SU-DHL-6 (cell line): Measurements from ENCODE around the gene VMO1.

Experiments
- EZH2phosphoT487 ChIP-seq: fragments of 200-600 bp; sonication (generic), shearing (Covaris generic); conservative IDR thresholded peaks from 2 replicates; pipeline ENCODE4 v1.6.1; 2018; ENCODE audit warnings: mild to moderate bottlenecking, antibody characterized with exemption, low read length, moderate library complexity, mixed read lengths
- TF ChIP-seq, protein P1 (sequence below): fragments of 200-600 bp; sonication (generic); IDR thresholded peaks from one replicate; pipeline ENCODE4 v1.5.1; 2017; ENCODE audit warnings: antibody characterized with exemption, mild to moderate bottlenecking, low read length, moderate library complexity; ENCODE audit not compliant: insufficient read depth, poor library complexity, severe bottlenecking

DNA sequence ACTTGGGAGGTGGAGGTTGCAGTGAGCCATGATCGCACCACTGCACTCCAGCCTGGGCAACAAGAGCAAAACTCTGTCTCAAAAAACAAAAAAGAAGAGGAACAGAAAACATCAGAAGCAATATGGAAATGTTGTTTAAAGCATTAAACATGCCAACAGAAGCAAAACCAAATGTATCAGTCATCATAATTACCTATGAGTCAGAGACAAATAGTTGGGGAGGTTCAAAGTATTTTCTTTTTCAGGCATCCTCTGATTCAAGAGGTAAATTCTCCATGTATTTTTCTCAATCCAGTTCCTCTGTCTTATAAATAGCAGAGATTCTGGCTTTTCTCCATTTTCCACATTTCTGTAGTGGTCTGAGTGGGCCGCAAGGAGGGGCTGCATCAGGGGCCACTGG lies 16.5 kb downstream of the VMO1 start:
- TF ChIP-seq, protein P1, sequence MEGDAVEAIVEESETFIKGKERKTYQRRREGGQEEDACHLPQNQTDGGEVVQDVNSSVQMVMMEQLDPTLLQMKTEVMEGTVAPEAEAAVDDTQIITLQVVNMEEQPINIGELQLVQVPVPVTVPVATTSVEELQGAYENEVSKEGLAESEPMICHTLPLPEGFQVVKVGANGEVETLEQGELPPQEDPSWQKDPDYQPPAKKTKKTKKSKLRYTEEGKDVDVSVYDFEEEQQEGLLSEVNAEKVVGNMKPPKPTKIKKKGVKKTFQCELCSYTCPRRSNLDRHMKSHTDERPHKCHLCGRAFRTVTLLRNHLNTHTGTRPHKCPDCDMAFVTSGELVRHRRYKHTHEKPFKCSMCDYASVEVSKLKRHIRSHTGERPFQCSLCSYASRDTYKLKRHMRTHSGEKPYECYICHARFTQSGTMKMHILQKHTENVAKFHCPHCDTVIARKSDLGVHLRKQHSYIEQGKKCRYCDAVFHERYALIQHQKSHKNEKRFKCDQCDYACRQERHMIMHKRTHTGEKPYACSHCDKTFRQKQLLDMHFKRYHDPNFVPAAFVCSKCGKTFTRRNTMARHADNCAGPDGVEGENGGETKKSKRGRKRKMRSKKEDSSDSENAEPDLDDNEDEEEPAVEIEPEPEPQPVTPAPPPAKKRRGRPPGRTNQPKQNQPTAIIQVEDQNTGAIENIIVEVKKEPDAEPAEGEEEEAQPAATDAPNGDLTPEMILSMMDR, result no peak
- no peak for TF ChIP-seq EZH2phosphoT487
